ENCODE measurements around the gene TFR2.

Gene TFR2

GRCh38 chr7:100627238-100627549, 14.2 kb downstream of the TFR2 start:
- POLR2A ChIA-PET = no interaction called here

DNA sequence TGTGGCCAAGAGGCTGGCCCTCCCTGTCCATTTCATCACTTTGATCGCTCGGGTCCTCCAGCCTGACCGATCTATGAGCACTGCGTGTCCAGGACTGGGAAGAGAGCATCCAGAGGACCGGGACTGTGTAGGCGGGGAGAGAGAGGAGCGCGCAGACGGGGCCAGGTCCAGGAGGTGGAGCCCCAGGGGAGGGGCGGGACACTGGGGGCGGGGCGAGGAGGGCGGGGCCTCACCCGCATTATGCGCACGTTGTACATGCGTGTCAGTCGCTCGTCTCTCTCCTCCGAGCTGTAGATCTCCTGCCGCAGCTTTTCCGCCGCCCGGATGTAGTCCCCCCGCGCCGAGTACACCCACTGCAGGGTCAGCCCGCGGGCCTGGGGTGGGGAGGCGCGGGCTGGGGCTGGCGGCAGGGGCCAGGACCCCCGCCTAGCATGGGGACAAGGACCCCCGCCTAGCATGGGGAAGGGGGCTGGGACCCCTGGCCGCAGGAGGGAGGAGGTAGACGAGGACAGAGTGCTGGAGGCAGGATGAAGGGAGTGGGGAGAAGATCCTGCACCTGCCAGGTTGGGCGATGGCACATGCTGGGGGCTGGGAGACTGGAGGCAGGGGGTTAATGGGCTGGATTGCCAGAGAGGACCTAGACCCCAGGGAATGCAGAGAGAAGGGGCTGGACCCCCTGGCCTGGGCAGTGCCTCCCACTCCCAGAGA, 14.7 kb downstream of the TFR2 start:
- ChIA-PET CTCF (interaction anchor here (0.9 to 1.9 kb wide), 4 partner anchors 13 to 225 kb away, joined by 3 to 10 read pairs (median 4); partner anchors contain the start of genes MOSPD3 and SLC12A9), POLR2A (interaction anchor here (0.6 kb wide), 1 partner anchor 529 kb away, joined by 3 read pairs; no protein-coding TSS in a partner anchor)
- peak overlapping the region; percentile 53 for H3K4me3 ChIP-seq (ENCODE audit: low read depth, low read length)
- no peak for DNase-seq (ENCODE audit: low read depth, low spot score)
- TF ChIP-seq, protein P1, sequence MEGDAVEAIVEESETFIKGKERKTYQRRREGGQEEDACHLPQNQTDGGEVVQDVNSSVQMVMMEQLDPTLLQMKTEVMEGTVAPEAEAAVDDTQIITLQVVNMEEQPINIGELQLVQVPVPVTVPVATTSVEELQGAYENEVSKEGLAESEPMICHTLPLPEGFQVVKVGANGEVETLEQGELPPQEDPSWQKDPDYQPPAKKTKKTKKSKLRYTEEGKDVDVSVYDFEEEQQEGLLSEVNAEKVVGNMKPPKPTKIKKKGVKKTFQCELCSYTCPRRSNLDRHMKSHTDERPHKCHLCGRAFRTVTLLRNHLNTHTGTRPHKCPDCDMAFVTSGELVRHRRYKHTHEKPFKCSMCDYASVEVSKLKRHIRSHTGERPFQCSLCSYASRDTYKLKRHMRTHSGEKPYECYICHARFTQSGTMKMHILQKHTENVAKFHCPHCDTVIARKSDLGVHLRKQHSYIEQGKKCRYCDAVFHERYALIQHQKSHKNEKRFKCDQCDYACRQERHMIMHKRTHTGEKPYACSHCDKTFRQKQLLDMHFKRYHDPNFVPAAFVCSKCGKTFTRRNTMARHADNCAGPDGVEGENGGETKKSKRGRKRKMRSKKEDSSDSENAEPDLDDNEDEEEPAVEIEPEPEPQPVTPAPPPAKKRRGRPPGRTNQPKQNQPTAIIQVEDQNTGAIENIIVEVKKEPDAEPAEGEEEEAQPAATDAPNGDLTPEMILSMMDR (IDR thresholded peaks at IDR 0.05; ENCODE audit: insufficient read depth, low read length, missing control alignments) = no peak

More at GRCh38 chr7:100627238-100627549, 14.2 kb downstream of the TFR2 start:
- no peak overlapping the region for H3K4me3 ChIP-seq (ENCODE audit: low read depth, low read length)
- CTCF ChIA-PET = interaction anchor here (1.1 kb wide), 1 partner anchor 66 kb away, joined by 4 read pairs; no protein-coding TSS in a partner anchor
- TF ChIP-seq, protein P1 (IDR thresholded peaks at IDR 0.05; ENCODE audit: insufficient read depth, low read length, missing control alignments) = no peak
- DNase-seq (ENCODE audit: low read depth, low spot score) = no peak

DNA sequence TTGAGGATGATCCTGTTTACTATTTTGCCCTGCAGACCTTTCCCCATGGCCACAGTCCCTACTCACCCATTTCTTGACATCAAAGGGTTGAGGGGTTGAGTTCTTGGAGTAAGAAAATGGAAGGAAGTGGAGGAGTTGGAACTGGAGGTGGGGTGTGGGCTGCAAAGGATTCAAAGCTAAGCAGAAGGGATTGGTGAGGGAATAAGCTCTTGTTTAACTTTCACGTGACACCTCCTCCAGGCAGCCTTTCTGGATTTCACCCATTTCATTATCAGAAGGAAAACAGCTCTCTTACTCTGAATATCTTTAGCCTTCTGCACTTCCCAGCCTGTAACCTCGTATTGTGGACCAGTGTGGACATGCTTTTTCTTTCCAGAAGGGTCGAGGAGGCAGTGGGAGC, 15.3 kb downstream of the TFR2 start:
- DNase-seq (ENCODE audit: low read depth, low spot score) = no peak
- ChIA-PET POLR2A (interaction anchor here (0.6 kb wide), 1 partner anchor 530 kb away, joined by 3 read pairs; no protein-coding TSS in a partner anchor), CTCF (interaction anchor here (0.9 to 1.9 kb wide), 4 partner anchors 8 to 226 kb away, joined by 3 to 10 read pairs (median 3); partner anchors contain the start of genes MOSPD3 and SLC12A9)
- peak overlapping the region; percentile 53 for H3K4me3 ChIP-seq (ENCODE audit: low read depth, low read length)
- TF ChIP-seq, protein P1 (IDR thresholded peaks at IDR 0.05; ENCODE audit: insufficient read depth, low read length, missing control alignments) = no peak

DNA sequence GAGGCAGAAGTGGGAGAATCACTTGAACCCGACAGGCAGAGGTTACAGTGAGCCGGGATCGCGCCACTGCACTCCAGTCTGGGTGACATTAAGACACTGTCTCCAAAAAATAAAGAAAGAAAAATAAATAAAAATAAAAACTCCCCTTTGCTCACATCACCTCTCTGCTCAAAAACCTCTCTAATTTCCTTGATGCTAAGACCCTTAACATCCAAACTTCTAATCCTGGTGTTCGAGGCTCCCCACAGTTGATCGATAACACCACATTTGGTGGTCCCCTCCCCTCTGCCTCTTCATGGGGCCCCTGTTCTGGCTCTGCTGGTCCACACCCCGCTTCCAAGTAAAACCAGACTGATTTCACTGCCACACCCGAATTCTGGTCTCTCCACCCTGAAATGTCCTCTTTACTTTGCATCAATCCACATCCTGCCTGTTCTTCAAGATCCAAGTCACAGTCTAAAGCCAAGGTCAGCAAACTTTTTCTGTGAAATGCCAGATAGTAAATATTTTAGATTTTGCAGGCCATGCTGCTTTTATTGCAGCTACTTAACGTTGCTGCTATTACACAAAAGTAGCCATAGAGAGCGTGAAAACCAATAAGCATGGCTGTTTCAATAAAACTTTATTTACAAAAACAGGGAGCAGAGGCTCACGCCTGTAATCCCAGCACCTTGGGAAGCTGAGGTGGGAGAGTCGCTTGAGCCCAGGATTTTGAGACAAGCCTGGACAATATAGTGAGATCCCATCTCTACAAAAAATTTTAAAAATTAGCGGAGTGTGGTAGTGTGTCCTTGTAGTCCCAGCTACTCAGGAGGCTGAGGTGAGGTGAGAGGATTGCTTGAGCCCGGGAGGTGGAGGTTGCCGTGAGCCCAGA, 17.2 kb downstream of the TFR2 start:
- TF ChIP-seq, protein P1 (IDR thresholded peaks at IDR 0.05; ENCODE audit: insufficient read depth, low read length, missing control alignments) = no peak
- ChIA-PET POLR2A (no interaction called here), CTCF (no interaction called here)
- no peak overlapping the region for H3K4me3 ChIP-seq (ENCODE audit: low read depth, low read length)
- DNase-seq (ENCODE audit: low read depth, low spot score) = no peak

GRCh38 chr7:100621554-100621953, 19.8 kb downstream of the TFR2 start:
- ChIA-PET CTCF (no interaction called here), POLR2A (no interaction called here)
- no peak for DNase-seq (ENCODE audit: low read depth, low spot score)
- H3K4me3 ChIP-seq (ENCODE audit: low read depth, low read length) = no peak overlapping the region
- TF ChIP-seq, protein P1 (IDR thresholded peaks at IDR 0.05; ENCODE audit: insufficient read depth, low read length, missing control alignments) = no peak

GRCh38 chr7:100620804-100621203, 20.5 kb downstream of the TFR2 start:
- TF ChIP-seq, protein P1 (IDR thresholded peaks at IDR 0.05; ENCODE audit: insufficient read depth, low read length, missing control alignments) = no peak
- ChIA-PET CTCF (interaction anchor here (1.8 to 2.2 kb wide), 3 partner anchors 9 to 71 kb away, joined by 6 to 10 read pairs (median 7); no protein-coding TSS in a partner anchor), POLR2A (no interaction called here)
- no peak overlapping the region for H3K4me3 ChIP-seq (ENCODE audit: low read depth, low read length)
- no peak for DNase-seq (ENCODE audit: low read depth, low spot score)

Data from AG04449 (cell line).